H9 (cell line): ENCODE results near the gene TAF9B. TPM values are rescaled to one million over a fixed set of nuclear protein-coding genes. Genes with fewer than 3 reads are reported as not detected.

ENCODE experiments used
- DNase-seq: peaks from one replicate; pipeline ENCODE4 v3.0.0-alpha.2; 2017
- H2AFZ ChIP-seq: one replicate; pipeline ENCODE4 v1.6.1; 2013; ENCODE audit warnings: mild to moderate bottlenecking, low read length, control low read depth, moderate library complexity
- H2AK5ac ChIP-seq: 2 replicates; pipeline ENCODE4 v1.6.1; 2013; ENCODE audit warnings: low read length, control low read depth, mixed read lengths; ENCODE audit not compliant: insufficient read length
- H2BK120ac ChIP-seq: one replicate; pipeline ENCODE4 v1.6.1; 2013; ENCODE audit warnings: low read depth, mild to moderate bottlenecking, low read length, control low read depth, inconsistent platforms; ENCODE audit not compliant: poor library complexity, severe bottlenecking
- H2BK12ac ChIP-seq: 2 replicates; pipeline ENCODE4 v1.6.1; 2013; ENCODE audit warnings: low read length, control low read depth, mixed read lengths, low read depth; ENCODE audit not compliant: insufficient read length
- H2BK15ac ChIP-seq: 2 replicates; pipeline ENCODE4 v1.6.1; 2013; ENCODE audit warnings: low read depth, low read length, control low read depth
- H2BK20ac ChIP-seq: one replicate; pipeline ENCODE4 v1.6.1; 2013; ENCODE audit warnings: low read depth, mild to moderate bottlenecking, low read length, control low read depth, inconsistent platforms; ENCODE audit not compliant: poor library complexity, severe bottlenecking
- H2BK5ac ChIP-seq: 2 replicates; pipeline ENCODE4 v1.6.1; 2013; ENCODE audit warnings: low read length, control low read depth, mixed read lengths; ENCODE audit not compliant: insufficient read length
- H3K14ac ChIP-seq: 2 replicates; pipeline ENCODE4 v1.6.1; 2013; ENCODE audit warnings: low read length, control low read depth; ENCODE audit not compliant: insufficient read depth
- H3K18ac ChIP-seq: 2 replicates; pipeline ENCODE4 v1.6.1; 2013; ENCODE audit warnings: low read depth, mild to moderate bottlenecking, mixed read lengths, low read length, control low read depth; ENCODE audit not compliant: insufficient read length
- H3K23ac ChIP-seq: 2 replicates; pipeline ENCODE4 v1.6.1; 2013; ENCODE audit warnings: low read length, control low read depth, mixed read lengths, low read depth; ENCODE audit not compliant: insufficient read length
- H3K23me2 ChIP-seq: 2 replicates; pipeline ENCODE4 v1.6.1; 2013; ENCODE audit warnings: low read depth, mild to moderate bottlenecking, mixed read lengths, low read length, control low read depth; ENCODE audit not compliant: insufficient read length, poor library complexity, severe bottlenecking
- H3K27ac ChIP-seq: 2 replicates; pipeline ENCODE4 v1.5.1; 2013; ENCODE audit warnings: low read length, control low read depth, mixed read lengths, low read depth; ENCODE audit not compliant: insufficient read length
- H3K27me3 ChIP-seq: 2 replicates; pipeline ENCODE4 v1.6.1; 2013; ENCODE audit warnings: low read length, control low read depth, inconsistent platforms; ENCODE audit not compliant: insufficient read depth
- H3K4ac ChIP-seq: 2 replicates; pipeline ENCODE4 v1.6.1; 2013; ENCODE audit warnings: low read depth, mild to moderate bottlenecking, control low read depth, inconsistent platforms, low read length, moderate library complexity
- H3K4me1 ChIP-seq: 2 replicates; pipeline ENCODE4 v1.6.1; 2013; ENCODE audit warnings: low read length, control low read depth, inconsistent platforms; ENCODE audit not compliant: insufficient read depth
- H3K4me2 ChIP-seq: 2 replicates; pipeline ENCODE4 v1.6.1; 2013; ENCODE audit warnings: low read length, control low read depth, mixed read lengths; ENCODE audit not compliant: insufficient read length, insufficient read depth
- H3K56ac ChIP-seq: 2 replicates; pipeline ENCODE4 v1.6.1; 2013; ENCODE audit warnings: low read depth, mild to moderate bottlenecking, mixed read lengths, low read length, control low read depth; ENCODE audit not compliant: insufficient read length
- H3K79me1 ChIP-seq: 2 replicates; pipeline ENCODE4 v1.6.1; 2013; ENCODE audit warnings: low read depth, mild to moderate bottlenecking, moderate library complexity, low read length, control low read depth, inconsistent platforms; ENCODE audit not compliant: insufficient read depth, poor library complexity, severe bottlenecking
- H3K79me2 ChIP-seq: 2 replicates; pipeline ENCODE4 v1.6.1; 2013; ENCODE audit warnings: low read length, control low read depth, inconsistent platforms; ENCODE audit not compliant: insufficient read depth
- H3K9ac ChIP-seq: 2 replicates; pipeline ENCODE4 v1.6.1; 2013; ENCODE audit warnings: low read length, control low read depth, mixed read lengths; ENCODE audit not compliant: insufficient read length; ENCODE audit errors: extremely low read depth
- H3K9me3 ChIP-seq: one replicate; pipeline ENCODE4 v1.6.1; 2013; ENCODE audit warnings: low read depth, low read length, inconsistent platforms; ENCODE audit not compliant: control insufficient read depth
- H3T11ph ChIP-seq: one replicate; pipeline ENCODE4 v1.6.1; 2013; ENCODE audit warnings: mild to moderate bottlenecking, low read length, control low read depth, inconsistent platforms
- H4K20me1 ChIP-seq: one replicate; pipeline ENCODE4 v1.6.1; 2013; ENCODE audit not compliant: control insufficient read depth, insufficient read length, insufficient read depth
- H4K5ac ChIP-seq: 2 replicates; pipeline ENCODE4 v1.6.1; 2013; ENCODE audit warnings: low read depth, mild to moderate bottlenecking, mixed read lengths, low read length, control low read depth; ENCODE audit not compliant: insufficient read length
- H4K8ac ChIP-seq: replicated peaks from 2 replicates; pipeline ENCODE4 v1.6.1; 2013; ENCODE audit warnings: low read length, control low read depth, mixed read lengths, low read depth; ENCODE audit not compliant: insufficient read length
- H4K91ac ChIP-seq: 2 replicates; pipeline ENCODE4 v1.6.1; 2013; ENCODE audit warnings: low read depth, mild to moderate bottlenecking, moderate library complexity, mixed read lengths, low read length, control low read depth; ENCODE audit not compliant: insufficient read length
- H3K27ac Mint-ChIP-seq, 3 experiments: 2 replicates in 2 of 3; 3 replicates in 1 of 3; pipeline ENCODE4 v1.8.0; 2020 to 2021; ENCODE audit warnings: mixed read lengths in 3 of 3, mild to moderate bottlenecking in 1 of 3, moderate library complexity in 1 of 3
- H3K27me3 Mint-ChIP-seq: 2 replicates; pipeline ENCODE4 v1.8.0; 2021; ENCODE audit warnings: low read depth, mild to moderate bottlenecking, moderate library complexity, mixed read lengths
- H3K36me3 Mint-ChIP-seq, 3 experiments: 2 replicates in 2 of 3; 3 replicates in 1 of 3; pipeline ENCODE4 v1.8.0; 2020 to 2021; ENCODE audit warnings: low read depth in 3 of 3, mixed read lengths in 3 of 3; ENCODE audit not compliant: insufficient read depth in 1 of 3
- H3K4me1 Mint-ChIP-seq, 2 experiments: 2 replicates each; pipeline ENCODE4 v1.8.0; 2020; ENCODE audit warnings: mixed read lengths in 2 of 2
- H3K4me3 Mint-ChIP-seq, 2 experiments: 2 replicates in 1 of 2; 3 replicates in 1 of 2; pipeline ENCODE4 v1.8.0; 2020 to 2021; ENCODE audit warnings: mild to moderate bottlenecking in 2 of 2, mixed read lengths in 2 of 2, moderate library complexity in 1 of 2
- H3K9me3 Mint-ChIP-seq, 2 experiments: 2 replicates in 1 of 2; 3 replicates in 1 of 2; pipeline ENCODE4 v1.8.0; 2020; ENCODE audit warnings: mild to moderate bottlenecking in 2 of 2, mixed read lengths in 2 of 2, moderate library complexity in 1 of 2
- CTCF ChIP-seq: fragments of 200-600 bp; sonication (generic); conservative IDR thresholded peaks from 3 replicates; pipeline ENCODE4 v1.8.0; 2021; ENCODE audit warnings: antibody characterized with exemption, mild to moderate bottlenecking
- WGBS: extraction: QIAGEN DNeasy Blood & Tissue Kit; methylation state at CpG from one replicate; pipeline ENCODE4 v1.1.7; 2013; ENCODE audit warnings: missing lambda C conversion rate, low lambda C conversion rate, mixed read lengths; ENCODE audit not compliant: insufficient read length; ENCODE audit errors: extremely low coverage; 5-methylcytosine and 5-hydroxymethylcytosine counted together
- total RNA-seq: library from RNA; stranded (reverse); gene quantifications from 2 replicates; pipeline ENCODE4 v1.2.1, GENCODE V29; 2021

Gene TAF9B
- total RNA-seq, 1 experiment from 2014 or later, result 34.9 TPM

- no peak overlapping the region for H3K18ac ChIP-seq
- no peak for TF ChIP-seq CTCF
- H3K4me3 Mint-ChIP-seq, result no peak overlapping the region
- H3K56ac ChIP-seq, result no peak overlapping the region
- peaks cover 63 to 66% of the 10 kb centered on the region in 2 experiments for H3K9me3 Mint-ChIP-seq
- no peaks in the 10 kb centered on the region; a peak in 1 of 4 replicates for H3K4me1 Mint-ChIP-seq
- no peaks in the 10 kb centered on the region for H3K4me1 ChIP-seq
- H2BK12ac ChIP-seq, result no peak overlapping the region
- no peak for DNase-seq
- H3K27ac ChIP-seq, result no peak overlapping the region
- no peak overlapping the region for H2AK5ac ChIP-seq
- H3K9ac ChIP-seq, result no peak overlapping the region
- no peak overlapping the region for H4K5ac ChIP-seq
- no peak overlapping the region for H2AFZ ChIP-seq
- peaks cover 55 to 91% (median 87%) of the 10 kb centered on the region in 3 experiments for H3K36me3 Mint-ChIP-seq
- H3K9me3 ChIP-seq, result peaks cover 25% of the 10 kb centered on the region
- H3K4ac ChIP-seq, result no peak overlapping the region
- no peak overlapping the region for H3K4me2 ChIP-seq
- H3T11ph ChIP-seq, result no peak overlapping the region
- H2BK5ac ChIP-seq, result no peak overlapping the region
- H4K20me1 ChIP-seq, result peaks cover 2% of the 10 kb centered on the region
- no peak overlapping the region for H2BK20ac ChIP-seq
- no peak overlapping the region for H4K91ac ChIP-seq
- H2BK15ac ChIP-seq, result no peak overlapping the region
- H3K23ac ChIP-seq, result no peak overlapping the region
- H3K27me3 Mint-ChIP-seq, result no peaks in the 10 kb centered on the region
- no peaks in the 10 kb centered on the region for H3K79me1 ChIP-seq
- no peaks in the 10 kb centered on the region for H3K23me2 ChIP-seq
- WGBS, result no CpG with 5 or more reads among the region's 2 CpGs
- H3K79me2 ChIP-seq, result 0 out of 2 replicates have a peak, but pooled peaks cover 2% of the 10 kb centered on the region
- no peak overlapping the region for H3K14ac ChIP-seq
- peak overlapping the region in 1 of 3 experiments; percentile 58; a peak in 2 of 7 replicates for H3K27ac Mint-ChIP-seq
- H2BK120ac ChIP-seq, result no peak overlapping the region
- H3K27me3 ChIP-seq, result no peaks in the 10 kb centered on the region
- no peak overlapping the region for H4K8ac ChIP-seq
These were observed 22.7 kb downstream of the TAF9B start for GRCh38 chrX:78116766-78117165.
